OCI-LY7 (cell line): ENCODE measurements around the gene TAOK3. TPM values are rescaled to one million over a fixed set of nuclear protein-coding genes. Genes with fewer than 3 reads are reported as not detected.

ENCODE experiments used
- BruUV-seq: library from RNA; stranded (reverse); fragments of 400-500 nt; replicated peaks from 2 replicates; lab custom pipeline; 2021; lab: Mats Ljungman, UMichigan
- CTCF ChIA-PET: fragments of 300-600 bp; sonication (Branson Sonifier 250); formaldehyde crosslinking; loops from one replicate; lab custom pipeline; 2022; ENCODE audit warnings: antibody characterized with exemption; ENCODE audit not compliant: unreplicated experiment; lab: Charles Lee
- POLR2A ChIA-PET: fragments of 300-600 bp; sonication (Branson Sonifier 250); formaldehyde crosslinking; loops from one replicate; lab custom pipeline; 2022; ENCODE audit warnings: antibody characterized with exemption; lab: Charles Lee
- DNase-seq: peaks from one replicate; pipeline ENCODE4 v3.0.0-alpha.2; 2015; ENCODE audit warnings: low spot score
- H2AFZ ChIP-seq: fragments of 200-600 bp; sonication (generic), shearing (Covaris generic); 2 replicates; pipeline ENCODE4 v1.6.1; 2014; ENCODE audit warnings: mild to moderate bottlenecking, antibody characterized with exemption, low read length, moderate library complexity
- H3K27ac ChIP-seq: fragments of 200-600 bp; sonication (generic); 2 replicates; pipeline ENCODE4 v1.5.1; 2014; ENCODE audit warnings: mixed run types, low read depth, mild to moderate bottlenecking, moderate library complexity, low read length, inconsistent platforms; ENCODE audit not compliant: poor library complexity, severe bottlenecking
- H3K36me3 ChIP-seq: fragments of 200-600 bp; sonication (generic); 2 replicates; pipeline ENCODE4 v1.6.1; 2014; ENCODE audit warnings: mild to moderate bottlenecking, antibody characterized with exemption, low read length, moderate library complexity, mixed read lengths; ENCODE audit not compliant: insufficient read depth
- H3K4me1 ChIP-seq: fragments of 200-600 bp; sonication (generic); 2 replicates; pipeline ENCODE4 v1.5.1; 2014; ENCODE audit warnings: mild to moderate bottlenecking, low read length; ENCODE audit not compliant: insufficient read depth, poor library complexity, severe bottlenecking
- H3K4me2 ChIP-seq: fragments of 200-600 bp; sonication (generic); 2 replicates; pipeline ENCODE4 v1.6.1; 2014; ENCODE audit warnings: mild to moderate bottlenecking, low read length
- H3K4me3 ChIP-seq: fragments of 200-600 bp; sonication (generic); 2 replicates; pipeline ENCODE4 v1.5.1; 2014; ENCODE audit warnings: mild to moderate bottlenecking, low read depth, low read length; ENCODE audit not compliant: poor library complexity, severe bottlenecking
- H3K79me2 ChIP-seq: fragments of 200-600 bp; sonication (generic); 2 replicates; pipeline ENCODE4 v1.6.1; 2016; ENCODE audit warnings: low read depth, mild to moderate bottlenecking, low read length, moderate library complexity, mixed read lengths; ENCODE audit not compliant: insufficient read depth
- H3K9me2 ChIP-seq: fragments of 200-600 bp; sonication (generic); 2 replicates; pipeline ENCODE4 v1.6.1; 2016; ENCODE audit warnings: mild to moderate bottlenecking, low read length, mixed read lengths; ENCODE audit not compliant: insufficient read depth
- H3K9me3 ChIP-seq: fragments of 200-600 bp; sonication (generic); 2 replicates; pipeline ENCODE4 v1.6.1; 2014; ENCODE audit warnings: mild to moderate bottlenecking, mixed run types, low read length, mixed read lengths
- H4K20me1 ChIP-seq: fragments of 200-600 bp; sonication (generic); 2 replicates; pipeline ENCODE4 v1.6.1; 2014; ENCODE audit warnings: mild to moderate bottlenecking, antibody characterized with exemption, low read length, moderate library complexity, mixed read lengths; ENCODE audit not compliant: insufficient read depth
- CTCF ChIP-seq: fragments of 200-600 bp; sonication (generic); conservative IDR thresholded peaks from 2 replicates; pipeline ENCODE4 v1.5.1; 2014; ENCODE audit warnings: mild to moderate bottlenecking, antibody characterized with exemption, low read length, moderate library complexity, mixed read lengths
- EZH2phosphoT487 ChIP-seq: fragments of 200-600 bp; sonication (generic); IDR thresholded peaks from 2 replicates; pipeline ENCODE4 v1.6.1; 2018; ENCODE audit warnings: low read depth, borderline replicate concordance, mild to moderate bottlenecking, mixed run types, antibody characterized with exemption, low read length, moderate library complexity, mixed read lengths
- intact Hi-C: fragments of 100-400 bp; cut with micrococcal nuclease; formaldehyde crosslinking; loops from one replicate; pipeline ENCODE4 v1.10.0; 2022; ENCODE audit not compliant: unreplicated experiment
- total RNA-seq, 2 experiments: library from RNA; depleted of rRNA in 1 of 2; stranded (reverse); fragments of >200 nt in 1 of 2; shearing (Covaris generic) in 1 of 2; gene quantifications; 2 replicates each; pipeline ENCODE4 v1.2.3, GENCODE V29; 2014 to 2022

TAOK3 gene
- total RNA-seq, 2 experiments from 2014 or later: 30.7 to 56.0 TPM

GRCh38 chr12:118374126-118374725, 1.5 kb upstream of the TAOK3 start:
- no peak for TF ChIP-seq EZH2phosphoT487
- no peak for TF ChIP-seq CTCF
- peak overlapping the region; percentile 92 for H3K4me2 ChIP-seq
- intact Hi-C loops: loop anchor here (5.0 kb wide), 2 partner anchors 137 to 237 kb away; partner anchors contain the start of gene PEBP1
- H3K27ac ChIP-seq: no peak overlapping the region
- H3K9me2 ChIP-seq: no peaks in the 10 kb centered on the region
- peaks cover 5% of the 10 kb centered on the region; the same call in 1 of the 2 replicates for H4K20me1 ChIP-seq
- peaks cover 26% of the 10 kb centered on the region for H3K79me2 ChIP-seq
- H3K9me3 ChIP-seq: no peaks in the 10 kb centered on the region
- no peak for DNase-seq
- H3K36me3 ChIP-seq: peaks cover 5% of the 10 kb centered on the region; the same call in 1 of the 2 replicates
- peaks cover 33% of the 10 kb centered on the region for H3K4me1 ChIP-seq
- no peak overlapping the region for H2AFZ ChIP-seq
- ChIA-PET POLR2A (interaction anchor here (1.8 kb wide), 3 partner anchors 15 to 190 kb away, joined by 7 to 12 read pairs (median 9); no protein-coding TSS in a partner anchor), CTCF (no interaction called here)
- BruUV-seq: no TSS peak
- peak overlapping the region; percentile 97 for H3K4me3 ChIP-seq

- H2AFZ ChIP-seq: peak overlapping the region; percentile 65; the same call in 1 of the 2 replicates
- H3K79me2 ChIP-seq: peaks cover 19% of the 10 kb centered on the region
- intact Hi-C loops: loop anchor here (5.0 kb wide), 2 partner anchors 136 to 236 kb away; partner anchors contain the start of gene PEBP1
- no peak for TF ChIP-seq EZH2phosphoT487
- TF ChIP-seq CTCF: no peak
- H3K4me1 ChIP-seq: peaks cover 33% of the 10 kb centered on the region
- BruUV-seq: no TSS peak
- H3K9me2 ChIP-seq: no peaks in the 10 kb centered on the region
- ChIA-PET CTCF (interaction anchor here (0.8 to 1.2 kb wide), 2 partner anchors 192 to 252 kb away, joined by 3 to 8 read pairs; no protein-coding TSS in a partner anchor), POLR2A (interaction anchor here (0.8 to 1.8 kb wide), 6 partner anchors 11 to 191 kb away, joined by 3 to 12 read pairs (median 6); no protein-coding TSS in a partner anchor)
- H3K9me3 ChIP-seq: no peaks in the 10 kb centered on the region
- H3K27ac ChIP-seq: no peak overlapping the region
- no peaks in the 10 kb centered on the region for H3K36me3 ChIP-seq
- no peak for DNase-seq
- peak overlapping the region; percentile 97 for H3K4me3 ChIP-seq
- H3K4me2 ChIP-seq: peak overlapping the region; percentile 92
- peaks cover 5% of the 10 kb centered on the region; the same call in 1 of the 2 replicates for H4K20me1 ChIP-seq
Measured at GRCh38 chr12:118373616-118374015, 909 bp upstream of the TAOK3 start.
